ENCODE data around the gene DNAH3.

- no peak for TF ChIP-seq POLR2AphosphoS5 (IDR thresholded peaks at IDR 0.05; ENCODE audit: low read depth, low read length)
- no peak for TF ChIP-seq REST (IDR thresholded peaks at IDR 0.05; ENCODE audit: insufficient read depth in 1 of 2, low read depth in 2 of 2, low read length in 2 of 2)
- TF ChIP-seq TAF1 (IDR thresholded peaks at IDR 0.05; ENCODE audit: borderline replicate concordance, insufficient read depth, low read length), result no peak
Measured at GRCh38 chr16:20923876-20924275, 226.8 kb downstream of the DNAH3 start.
